ENCODE measurements around the gene AKAP11. TPM values are rescaled to one million over a fixed set of nuclear protein-coding genes. Genes with fewer than 3 reads are reported as not detected.

Gene AKAP11
- total and polyA plus RNA-seq, 2 of the 8 experiments (the other 6 are each of a cell fraction or from before 2014, with no cell fraction given) = 4.5 to 21.9 TPM

GRCh38 chr13:42255886-42256285, 16.1 kb upstream of the AKAP11 start:
- H4K8ac ChIP-seq (ENCODE audit: extremely low read depth, insufficient read depth, low read length) = no peak overlapping the region
- no peak overlapping the region for H2BK20ac ChIP-seq (ENCODE audit: low read length)
- no peaks in the 10 kb centered on the region for H3K36me3 ChIP-seq (ENCODE audit: control insufficient read depth in 2 of 4, insufficient read depth in 4 of 4, low read length in 3 of 4)
- H3K79me1 ChIP-seq (ENCODE audit: low read depth, low read length) = no peaks in the 10 kb centered on the region
- no peak overlapping the region for H2BK12ac ChIP-seq (ENCODE audit: low read depth, low read length)
- no peaks in the 10 kb centered on the region for H3K79me2 ChIP-seq (ENCODE audit: control insufficient read depth in 1 of 2, insufficient read depth in 2 of 2, low read length in 2 of 2)
- H2BK5ac ChIP-seq (ENCODE audit: low read depth, low read length) = no peak overlapping the region
- no peak overlapping the region for H2BK120ac ChIP-seq (replicated peaks; ENCODE audit: low read depth, low read length)
- ChIA-PET CTCF (ENCODE audit: partially characterized antibody) (no interaction called here), POLR2A (ENCODE audit: partially characterized antibody) (no interaction called here)
- no peak overlapping the region for H4K5ac ChIP-seq (ENCODE audit: insufficient read length, low read depth, low read length)
- DNase-seq (ENCODE audit: low read depth in 1 of 2, low spot score in 2 of 2) = no peak
- H2AK5ac ChIP-seq (ENCODE audit: low read depth, low read length) = no peak overlapping the region
- H3K9me3 ChIP-seq (ENCODE audit: insufficient read depth in 2 of 2, low read depth in 1 of 2, low read length in 1 of 2) = 0 out of 4 replicates have a peak, but pooled peaks cover 0 to under 1% of the 10 kb centered on the region in 2 experiments
- H2BK15ac ChIP-seq (ENCODE audit: low read length) = no peak overlapping the region
- FAIRE-seq = peak; percentile 52
- H3K27ac ChIP-seq (ENCODE audit: low read depth, low read length) = no peak overlapping the region
- WGBS, 2 experiments (ENCODE audit: extremely low coverage in 1 of 2, insufficient coverage in 1 of 2, insufficient read length in 1 of 2, insufficient replicate concordance in 2 of 2, low coverage in 1 of 2, low lambda C conversion rate in 2 of 2, missing lambda C conversion rate in 1 of 2) = 86% methylated on average over 5 of the region's 5 CpGs; no CpG with 5 or more reads in 1 of the 2 experiments
- peak overlapping the region; percentile 81 for H2AFZ ChIP-seq (ENCODE audit: low read length)
- no peak overlapping the region for H3K9ac ChIP-seq (replicated peaks in 1 of 4; ENCODE audit: extremely low read depth in 1 of 4, low read depth in 3 of 4, low read length in 3 of 4)
- no peak overlapping the region for H3K4me3 ChIP-seq (ENCODE audit: extremely low read depth in 1 of 4, insufficient read depth in 2 of 4, low read depth in 3 of 4, low read length in 4 of 4)
- H3K14ac ChIP-seq (ENCODE audit: insufficient read length) = no peak overlapping the region
- no peaks in the 10 kb centered on the region for H4K20me1 ChIP-seq (replicated peaks in 1 of 2; ENCODE audit: control insufficient read depth in 1 of 2, insufficient read depth in 2 of 2, low read length in 2 of 2)
- no peaks in the 10 kb centered on the region for H3K23me2 ChIP-seq (ENCODE audit: low read depth, low read length)
- no peaks in the 10 kb centered on the region for H3K27me3 ChIP-seq (replicated peaks in 1 of 4; ENCODE audit: control insufficient read depth in 3 of 4, extremely low read depth in 1 of 4, insufficient read depth in 3 of 4, low read length in 3 of 4)
- H3K23ac ChIP-seq (ENCODE audit: insufficient read length) = no peak overlapping the region
- H4K91ac ChIP-seq (replicated peaks; ENCODE audit: insufficient read length, low read length) = no peak overlapping the region
- no peak overlapping the region for H3K56ac ChIP-seq (replicated peaks; ENCODE audit: insufficient read length, low read depth, low read length)
- TF ChIP-seq KDM5A (IDR thresholded peaks at IDR 0.05; ENCODE audit: low read length) = no peak
- peaks cover 0 to 6% (median 1%) of the 10 kb centered on the region in 4 experiments; a peak in 2 of 7 replicates for H3K4me1 ChIP-seq (replicated peaks in 1 of 4; ENCODE audit: control insufficient read depth in 3 of 4, insufficient read depth in 4 of 4, low read length in 3 of 4)
- no peak overlapping the region for H3K18ac ChIP-seq (ENCODE audit: extremely low read depth, low read length)
- no peak overlapping the region for H3K4ac ChIP-seq (replicated peaks; ENCODE audit: insufficient read length, low read depth, low read length)
- H3K4me2 ChIP-seq (ENCODE audit: insufficient read depth in 1 of 2, low read depth in 2 of 2, low read length in 2 of 2) = no peak overlapping the region
